HepG2 (cell line): ENCODE results near the gene HEATR1. TPM values are rescaled to one million over a fixed set of nuclear protein-coding genes. Genes with fewer than 3 reads are reported as not detected.

ENCODE experiments used
- GTF3A ChIP-seq: sonication (generic); formaldehyde crosslinking; conservative IDR thresholded peaks from 2 replicates; pipeline ENCODE4 v1.4.0; 2020; ENCODE audit warnings: mild to moderate bottlenecking, missing genetic modification reagents
- HCFC1 ChIP-seq: fragments of 150-350 bp; IDR thresholded peaks from 2 replicates; pipeline ENCODE4 v1.6.1; 2014; ENCODE audit warnings: low read depth, low read length
- HOXD1 ChIP-seq: sonication (generic); formaldehyde crosslinking; IDR thresholded peaks from 2 replicates; pipeline ENCODE4 v1.5.0; 2020; ENCODE audit warnings: missing genetic modification reagents
- ISX ChIP-seq: sonication (generic); formaldehyde crosslinking; conservative IDR thresholded peaks from 2 replicates; pipeline ENCODE4 v1.5.0; 2020; ENCODE audit warnings: missing genetic modification reagents
- KLF15 ChIP-seq: sonication (generic); formaldehyde crosslinking; IDR thresholded peaks from 2 replicates; pipeline ENCODE4 v1.8.1; 2023; ENCODE audit warnings: borderline replicate concordance, mild to moderate bottlenecking, inconsistent platforms, missing genetic modification reagents, mixed read lengths
- MEIS1 ChIP-seq: sonication (generic); formaldehyde crosslinking; IDR thresholded peaks from 2 replicates; pipeline ENCODE4 v1.9.0; 2021; ENCODE audit warnings: mild to moderate bottlenecking, missing genetic modification reagents, moderate library complexity, borderline replicate concordance
- MZF1 ChIP-seq: sonication (generic); formaldehyde crosslinking; IDR thresholded peaks from 2 replicates; pipeline ENCODE4 v1.8.1; 2023; ENCODE audit warnings: mild to moderate bottlenecking, missing genetic modification reagents, borderline replicate concordance
- REL ChIP-seq: sonication (generic); formaldehyde crosslinking; conservative IDR thresholded peaks from 2 replicates; pipeline ENCODE4 v1.8.0; 2022; ENCODE audit warnings: mild to moderate bottlenecking, missing genetic modification reagents, moderate library complexity
- SOX6 ChIP-seq, 2 experiments: fragments of 450-650 bp in 1 of 2; sonication (generic) in 1 of 2; formaldehyde crosslinking in 1 of 2; IDR thresholded peaks; 2 replicates each; pipeline versions ENCODE4 v1.4.0 to v1.6.1; 2017 to 2020; ENCODE audit warnings: antibody characterized with exemption in 1 of 2, mild to moderate bottlenecking in 1 of 2, missing genetic modification reagents in 1 of 2
- ZBTB38 ChIP-seq: sonication (generic); formaldehyde crosslinking; IDR thresholded peaks from 2 replicates; pipeline ENCODE4 v1.5.1; 2020; ENCODE audit warnings: mild to moderate bottlenecking, missing genetic modification reagents
- ZMYM4 ChIP-seq: sonication (generic); formaldehyde crosslinking; IDR thresholded peaks from 2 replicates; pipeline ENCODE4 v1.8.1; 2023; ENCODE audit warnings: mild to moderate bottlenecking, missing genetic modification reagents
- ZNF263 ChIP-seq: sonication (generic); formaldehyde crosslinking; IDR thresholded peaks from 2 replicates; pipeline ENCODE4 v1.4.0; 2020; ENCODE audit warnings: missing genetic modification reagents
- ZNF317 ChIP-seq: sonication (generic); formaldehyde crosslinking; IDR thresholded peaks from 2 replicates; pipeline ENCODE4 v1.5.0; 2020; ENCODE audit warnings: mild to moderate bottlenecking, missing genetic modification reagents
- ZNF343 ChIP-seq: sonication (generic); formaldehyde crosslinking; IDR thresholded peaks from 2 replicates; pipeline ENCODE4 v1.4.0; 2020; ENCODE audit warnings: mild to moderate bottlenecking, missing genetic modification reagents
- ZNF484 ChIP-seq: sonication (generic); formaldehyde crosslinking; IDR thresholded peaks from 2 replicates; pipeline ENCODE4 v1.5.1; 2020; ENCODE audit warnings: mild to moderate bottlenecking, low read depth, missing genetic modification reagents, borderline replicate concordance
- ZNF556 ChIP-seq: sonication (generic); formaldehyde crosslinking; IDR thresholded peaks from 2 replicates; pipeline ENCODE4 v1.4.0; 2020; ENCODE audit warnings: mild to moderate bottlenecking, missing genetic modification reagents, borderline replicate concordance
- polyA plus RNA-seq, 8 experiments: library from polyadenylated mRNA; depleted of rRNA in 3 of 8; stranded (reverse) in 7 of 8; unstranded in 1 of 8; fragments of >200 nt; fragmentation: Illumina TruSeq in 4 of 8; extraction: Trizol in 4 of 8; gene quantifications; 2 replicates each; pipeline versions ENCODE4 v1.2.1 to v1.2.3, GENCODE V29; 2011 to 2016; ENCODE audit warnings: low read depth in 4 of 8, missing spikeins in 1 of 8, mixed read lengths in 1 of 8; ENCODE audit not compliant: insufficient read depth in 1 of 8
- total RNA-seq, 5 experiments: library from RNA; depleted of rRNA; stranded (reverse); fragments of >200 nt; fragmentation: Illumina TruSeq; extraction: Trizol; gene quantifications; 2 replicates each; pipeline ENCODE4 v1.2.3, GENCODE V29; 2016; ENCODE audit warnings: low read depth in 1 of 5
- TF ChIP-seq, protein P1 (sequence below): sonication (generic); formaldehyde crosslinking; IDR thresholded peaks from 2 replicates; pipeline ENCODE4 v1.8.0; 2022; ENCODE audit warnings: mild to moderate bottlenecking, missing genetic modification reagents, moderate library complexity
- TF ChIP-seq, protein P2 (sequence below): sonication (generic); formaldehyde crosslinking; IDR thresholded peaks from 2 replicates; pipeline ENCODE4 v1.4.0; 2020; ENCODE audit warnings: missing genetic modification reagents, borderline replicate concordance
- TF ChIP-seq, protein P3 (sequence below): sonication (generic); formaldehyde crosslinking; conservative IDR thresholded peaks from 2 replicates; pipeline ENCODE4 v1.8.0; 2022; ENCODE audit warnings: missing genetic modification reagents
- TF ChIP-seq, protein P4 (sequence below): sonication (generic); formaldehyde crosslinking; IDR thresholded peaks from 2 replicates; pipeline ENCODE4 v1.4.0; 2020; ENCODE audit warnings: missing genetic modification reagents, borderline replicate concordance
- TF ChIP-seq, protein P5 (sequence below): fragments of 450-650 bp; IDR thresholded peaks from 2 replicates; pipeline ENCODE4 v1.6.1; 2017

The HEATR1 gene
- total and polyA plus RNA-seq, 2 of the 13 experiments (the other 11 are each of a cell fraction or from before 2014, with no cell fraction given): 10.2 to 45.8 TPM

DNA sequence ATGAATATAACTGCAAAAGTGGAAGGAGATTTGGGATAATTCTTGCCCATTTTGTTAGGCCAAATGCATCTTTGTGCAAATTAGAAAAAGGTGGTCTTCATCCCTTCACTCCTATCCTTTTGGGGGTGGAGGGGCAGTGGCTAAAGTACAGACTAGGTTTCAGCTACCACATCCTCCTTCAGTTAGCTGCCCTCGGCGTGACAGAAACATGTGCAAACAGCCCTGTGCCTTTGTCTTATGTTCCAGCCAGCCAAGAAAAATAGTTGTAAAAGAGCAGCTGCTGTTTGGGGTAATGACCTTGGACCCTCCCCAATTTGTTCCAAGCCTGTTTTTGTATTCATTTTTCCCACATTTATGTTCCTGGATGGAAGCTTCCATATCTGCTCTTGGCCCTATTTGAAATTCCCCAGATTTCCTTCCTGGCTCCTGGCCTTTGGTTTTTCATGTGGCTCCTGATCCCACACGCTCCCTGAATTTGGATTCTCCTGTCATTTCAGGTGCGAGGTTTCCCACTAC, 88.8 kb downstream of the HEATR1 start (continued):
- TF ChIP-seq, protein P1, sequence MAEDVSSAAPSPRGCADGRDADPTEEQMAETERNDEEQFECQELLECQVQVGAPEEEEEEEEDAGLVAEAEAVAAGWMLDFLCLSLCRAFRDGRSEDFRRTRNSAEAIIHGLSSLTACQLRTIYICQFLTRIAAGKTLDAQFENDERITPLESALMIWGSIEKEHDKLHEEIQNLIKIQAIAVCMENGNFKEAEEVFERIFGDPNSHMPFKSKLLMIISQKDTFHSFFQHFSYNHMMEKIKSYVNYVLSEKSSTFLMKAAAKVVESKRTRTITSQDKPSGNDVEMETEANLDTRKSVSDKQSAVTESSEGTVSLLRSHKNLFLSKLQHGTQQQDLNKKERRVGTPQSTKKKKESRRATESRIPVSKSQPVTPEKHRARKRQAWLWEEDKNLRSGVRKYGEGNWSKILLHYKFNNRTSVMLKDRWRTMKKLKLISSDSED (CRISPR knock-in tag): no peak
- TF ChIP-seq MEIS1 (CRISPR knock-in tag): no peak
- TF ChIP-seq, protein P2, sequence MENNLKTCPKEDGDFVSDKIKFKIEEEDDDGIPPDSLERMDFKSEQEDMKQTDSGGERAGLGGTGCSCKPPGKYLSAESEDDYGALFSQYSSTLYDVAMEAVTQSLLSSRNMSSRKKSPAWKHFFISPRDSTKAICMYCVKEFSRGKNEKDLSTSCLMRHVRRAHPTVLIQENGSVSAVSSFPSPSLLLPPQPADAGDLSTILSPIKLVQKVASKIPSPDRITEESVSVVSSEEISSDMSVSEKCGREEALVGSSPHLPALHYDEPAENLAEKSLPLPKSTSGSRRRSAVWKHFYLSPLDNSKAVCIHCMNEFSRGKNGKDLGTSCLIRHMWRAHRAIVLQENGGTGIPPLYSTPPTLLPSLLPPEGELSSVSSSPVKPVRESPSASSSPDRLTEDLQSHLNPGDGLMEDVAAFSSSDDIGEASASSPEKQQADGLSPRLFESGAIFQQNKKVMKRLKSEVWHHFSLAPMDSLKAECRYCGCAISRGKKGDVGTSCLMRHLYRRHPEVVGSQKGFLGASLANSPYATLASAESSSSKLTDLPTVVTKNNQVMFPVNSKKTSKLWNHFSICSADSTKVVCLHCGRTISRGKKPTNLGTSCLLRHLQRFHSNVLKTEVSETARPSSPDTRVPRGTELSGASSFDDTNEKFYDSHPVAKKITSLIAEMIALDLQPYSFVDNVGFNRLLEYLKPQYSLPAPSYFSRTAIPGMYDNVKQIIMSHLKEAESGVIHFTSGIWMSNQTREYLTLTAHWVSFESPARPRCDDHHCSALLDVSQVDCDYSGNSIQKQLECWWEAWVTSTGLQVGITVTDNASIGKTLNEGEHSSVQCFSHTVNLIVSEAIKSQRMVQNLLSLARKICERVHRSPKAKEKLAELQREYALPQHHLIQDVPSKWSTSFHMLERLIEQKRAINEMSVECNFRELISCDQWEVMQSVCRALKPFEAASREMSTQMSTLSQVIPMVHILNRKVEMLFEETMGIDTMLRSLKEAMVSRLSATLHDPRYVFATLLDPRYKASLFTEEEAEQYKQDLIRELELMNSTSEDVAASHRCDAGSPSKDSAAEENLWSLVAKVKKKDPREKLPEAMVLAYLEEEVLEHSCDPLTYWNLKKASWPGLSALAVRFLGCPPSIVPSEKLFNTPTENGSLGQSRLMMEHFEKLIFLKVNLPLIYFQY (CRISPR knock-in tag): no peak
- no peak for TF ChIP-seq KLF15 (CRISPR knock-in tag)
- no peak for TF ChIP-seq ZNF263 (CRISPR knock-in tag)
- TF ChIP-seq, protein P3, sequence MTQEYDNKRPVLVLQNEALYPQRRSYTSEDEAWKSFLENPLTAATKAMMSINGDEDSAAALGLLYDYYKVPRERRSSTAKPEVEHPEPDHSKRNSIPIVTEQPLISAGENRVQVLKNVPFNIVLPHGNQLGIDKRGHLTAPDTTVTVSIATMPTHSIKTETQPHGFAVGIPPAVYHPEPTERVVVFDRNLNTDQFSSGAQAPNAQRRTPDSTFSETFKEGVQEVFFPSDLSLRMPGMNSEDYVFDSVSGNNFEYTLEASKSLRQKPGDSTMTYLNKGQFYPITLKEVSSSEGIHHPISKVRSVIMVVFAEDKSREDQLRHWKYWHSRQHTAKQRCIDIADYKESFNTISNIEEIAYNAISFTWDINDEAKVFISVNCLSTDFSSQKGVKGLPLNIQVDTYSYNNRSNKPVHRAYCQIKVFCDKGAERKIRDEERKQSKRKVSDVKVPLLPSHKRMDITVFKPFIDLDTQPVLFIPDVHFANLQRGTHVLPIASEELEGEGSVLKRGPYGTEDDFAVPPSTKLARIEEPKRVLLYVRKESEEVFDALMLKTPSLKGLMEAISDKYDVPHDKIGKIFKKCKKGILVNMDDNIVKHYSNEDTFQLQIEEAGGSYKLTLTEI (CRISPR knock-in tag): no peak
- no peak for TF ChIP-seq HOXD1 (CRISPR knock-in tag)
- no peak for TF ChIP-seq MZF1 (CRISPR knock-in tag)
- no peak for TF ChIP-seq ISX (CRISPR knock-in tag)
- TF ChIP-seq, protein P4, sequence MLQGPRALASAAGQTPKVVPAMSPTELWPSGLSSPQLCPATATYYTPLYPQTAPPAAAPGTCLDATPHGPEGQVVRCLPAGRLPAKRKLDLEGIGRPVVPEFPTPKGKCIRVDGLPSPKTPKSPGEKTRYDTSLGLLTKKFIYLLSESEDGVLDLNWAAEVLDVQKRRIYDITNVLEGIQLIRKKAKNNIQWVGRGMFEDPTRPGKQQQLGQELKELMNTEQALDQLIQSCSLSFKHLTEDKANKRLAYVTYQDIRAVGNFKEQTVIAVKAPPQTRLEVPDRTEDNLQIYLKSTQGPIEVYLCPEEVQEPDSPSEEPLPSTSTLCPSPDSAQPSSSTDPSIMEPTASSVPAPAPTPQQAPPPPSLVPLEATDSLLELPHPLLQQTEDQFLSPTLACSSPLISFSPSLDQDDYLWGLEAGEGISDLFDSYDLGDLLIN: no peak
- TF ChIP-seq GTF3A (CRISPR knock-in tag): no peak
- TF ChIP-seq, protein P5, sequence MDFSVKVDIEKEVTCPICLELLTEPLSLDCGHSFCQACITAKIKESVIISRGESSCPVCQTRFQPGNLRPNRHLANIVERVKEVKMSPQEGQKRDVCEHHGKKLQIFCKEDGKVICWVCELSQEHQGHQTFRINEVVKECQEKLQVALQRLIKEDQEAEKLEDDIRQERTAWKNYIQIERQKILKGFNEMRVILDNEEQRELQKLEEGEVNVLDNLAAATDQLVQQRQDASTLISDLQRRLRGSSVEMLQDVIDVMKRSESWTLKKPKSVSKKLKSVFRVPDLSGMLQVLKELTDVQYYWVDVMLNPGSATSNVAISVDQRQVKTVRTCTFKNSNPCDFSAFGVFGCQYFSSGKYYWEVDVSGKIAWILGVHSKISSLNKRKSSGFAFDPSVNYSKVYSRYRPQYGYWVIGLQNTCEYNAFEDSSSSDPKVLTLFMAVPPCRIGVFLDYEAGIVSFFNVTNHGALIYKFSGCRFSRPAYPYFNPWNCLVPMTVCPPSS: no peak
- no peak for TF ChIP-seq REL (CRISPR knock-in tag)
- TF ChIP-seq ZMYM4 (CRISPR knock-in tag): no peak
- TF ChIP-seq ZBTB38 (CRISPR knock-in tag): no peak
- TF ChIP-seq ZNF556 (CRISPR knock-in tag): no peak
- no peak for TF ChIP-seq ZNF317
- no peak for TF ChIP-seq ZNF343 (CRISPR knock-in tag)
- TF ChIP-seq ZNF484: no peak
- no peak for TF ChIP-seq HCFC1
- TF ChIP-seq SOX6 (IDR thresholded peaks at IDR 0.05): no peak
- TF ChIP-seq SOX6 (CRISPR knock-in tag; IDR thresholded peaks at IDR 0.05): peak; percentile 91
